GM21717 (cell line): Measurements from ENCODE around the gene TRAPPC10.

Experiments
- ATAC-seq: cut with Tn5 transposase; IDR thresholded peaks from one replicate; pipeline ENCODE4 v1.9.1; 2021; ENCODE audit warnings: mild to moderate bottlenecking, moderate library complexity; ENCODE audit not compliant: unreplicated experiment

Gene TRAPPC10

DNA sequence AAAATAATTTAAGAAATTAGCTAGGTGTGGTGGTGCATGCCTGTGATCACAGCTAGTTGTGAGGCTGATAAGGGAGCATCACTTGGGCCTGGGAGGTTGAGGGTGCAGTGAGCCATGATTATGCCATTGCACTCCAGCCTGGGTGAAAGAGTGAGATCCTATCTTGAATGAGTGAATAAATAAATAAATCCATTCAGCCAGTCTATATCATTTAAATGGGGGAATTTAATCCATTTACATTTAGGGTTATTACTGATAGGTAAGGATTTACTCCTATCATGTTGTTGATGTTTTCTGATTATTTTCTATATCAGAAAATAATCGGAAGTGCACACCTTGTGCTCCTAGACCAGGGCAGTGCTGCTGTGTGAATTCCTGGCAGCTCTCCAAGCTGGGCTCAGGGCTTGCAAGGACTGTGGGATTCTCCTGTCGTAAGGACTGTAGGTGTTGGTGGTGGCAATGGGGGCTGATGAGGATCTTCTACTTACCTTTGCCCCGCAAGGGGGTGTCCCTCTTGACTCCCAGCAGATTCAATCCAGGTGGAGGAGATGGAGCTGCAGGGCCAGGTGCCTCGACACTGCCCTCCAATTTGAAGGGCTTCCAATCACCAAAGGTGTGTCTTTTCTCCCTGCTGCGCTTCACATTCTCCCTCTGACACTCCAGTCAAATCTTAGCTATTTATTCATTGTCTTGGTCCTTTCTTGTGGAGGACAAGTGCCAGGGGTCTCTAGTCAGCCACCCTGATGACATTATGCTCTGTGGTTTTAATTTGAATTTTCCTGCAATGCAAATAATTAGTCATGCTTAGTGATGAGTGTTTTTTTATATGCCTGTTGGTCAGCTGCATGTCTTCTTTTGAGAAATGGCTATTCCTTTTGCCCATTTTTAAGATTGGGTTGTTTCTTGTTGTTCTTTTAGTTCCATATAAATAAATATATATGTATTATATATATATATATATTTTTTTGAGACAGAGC lies 14.1 kb upstream of the TRAPPC10 start:
- no peak for ATAC-seq

DNA sequence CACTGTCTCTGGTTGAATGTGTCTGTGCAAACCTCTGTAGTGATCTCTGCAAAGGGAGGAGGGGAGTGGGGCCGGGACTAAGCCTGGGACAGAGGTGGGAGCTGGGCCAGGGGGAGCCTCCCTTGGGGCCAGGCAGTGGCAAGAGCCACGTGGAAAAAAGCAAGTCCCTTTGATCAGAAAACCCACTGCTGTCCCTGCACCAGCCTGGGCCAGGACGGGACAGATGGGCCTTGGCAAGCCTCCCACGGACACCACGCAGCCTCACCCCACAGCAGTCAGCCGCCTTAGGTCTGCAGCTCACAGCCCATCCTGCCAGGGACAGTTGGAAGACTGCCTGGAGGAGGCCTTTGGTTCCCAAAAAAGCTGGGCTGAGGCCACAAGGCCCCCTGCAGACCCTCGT lies 11.7 kb upstream of the TRAPPC10 start:
- no peak for ATAC-seq

DNA sequence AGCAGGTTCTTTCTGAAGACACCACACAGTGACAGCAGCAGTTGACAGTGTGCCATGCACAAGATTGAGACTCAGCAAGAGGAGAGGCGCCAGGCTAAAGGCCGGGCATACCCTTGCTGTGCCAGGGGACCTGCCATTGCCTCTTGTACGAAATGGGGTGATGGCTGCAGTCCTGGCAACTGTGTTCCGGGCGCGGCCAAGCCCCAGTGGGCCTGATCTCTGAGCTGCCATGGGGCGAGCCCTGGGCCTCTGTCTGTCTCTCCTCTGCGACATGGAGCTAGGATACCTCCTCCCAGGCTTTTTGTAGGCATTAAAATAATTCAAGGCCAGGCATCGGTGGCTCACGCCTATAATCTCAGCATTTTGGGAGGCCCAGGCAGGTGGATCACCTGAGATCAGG lies 9.6 kb upstream of the TRAPPC10 start:
- no peak for ATAC-seq

DNA sequence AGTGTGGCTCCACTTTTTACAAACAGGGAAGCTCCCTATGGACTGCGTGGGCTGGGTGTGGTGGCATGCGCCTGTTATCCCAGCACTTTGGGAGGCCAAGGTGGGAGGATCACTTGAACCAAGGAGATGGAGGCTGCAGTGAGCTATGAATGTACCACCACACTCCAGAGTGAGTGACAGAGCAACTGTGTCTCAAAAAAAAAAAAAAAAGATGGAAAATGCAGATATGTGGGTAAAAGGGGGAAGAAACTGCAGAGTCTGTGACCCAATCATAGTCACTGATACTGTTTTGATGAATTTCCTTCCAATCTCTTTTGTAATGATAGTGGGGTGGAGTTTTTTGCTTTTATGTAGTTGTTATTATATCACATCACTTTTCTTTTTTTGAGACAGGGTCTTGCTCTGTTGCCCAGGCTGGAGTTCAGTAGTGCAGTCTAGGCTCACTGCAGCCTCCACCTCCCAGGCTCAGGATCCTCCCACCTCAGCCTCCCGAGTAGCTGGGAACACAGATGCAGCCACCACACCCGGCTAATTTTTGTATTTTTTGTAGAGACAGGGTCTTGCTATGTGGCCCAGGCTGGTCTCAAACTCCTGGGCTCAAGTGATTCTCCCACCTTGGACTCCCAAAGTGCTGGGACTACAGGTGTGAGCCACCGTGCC lies 8.7 kb upstream of the TRAPPC10 start:
- ATAC-seq, result no peak

DNA sequence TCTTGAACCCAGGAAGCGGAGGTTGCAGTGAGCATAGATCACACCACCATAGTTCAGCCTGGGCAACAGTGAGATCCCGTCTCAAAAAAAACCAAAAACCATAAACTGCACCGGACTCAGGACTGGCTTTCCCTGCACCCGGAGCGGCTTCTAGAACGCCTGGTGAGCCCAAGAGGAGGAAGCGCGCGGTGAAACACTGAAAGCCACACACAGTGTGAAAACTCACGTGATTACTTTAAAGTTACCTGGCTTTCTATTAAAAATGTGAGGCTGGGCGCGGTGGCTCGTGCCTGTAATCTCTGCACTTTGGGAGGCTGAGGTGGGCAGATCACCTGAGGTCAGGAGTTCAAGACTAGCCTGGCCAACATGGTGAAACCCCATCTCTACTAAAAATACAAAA lies 7.0 kb upstream of the TRAPPC10 start:
- ATAC-seq, result no peak

DNA sequence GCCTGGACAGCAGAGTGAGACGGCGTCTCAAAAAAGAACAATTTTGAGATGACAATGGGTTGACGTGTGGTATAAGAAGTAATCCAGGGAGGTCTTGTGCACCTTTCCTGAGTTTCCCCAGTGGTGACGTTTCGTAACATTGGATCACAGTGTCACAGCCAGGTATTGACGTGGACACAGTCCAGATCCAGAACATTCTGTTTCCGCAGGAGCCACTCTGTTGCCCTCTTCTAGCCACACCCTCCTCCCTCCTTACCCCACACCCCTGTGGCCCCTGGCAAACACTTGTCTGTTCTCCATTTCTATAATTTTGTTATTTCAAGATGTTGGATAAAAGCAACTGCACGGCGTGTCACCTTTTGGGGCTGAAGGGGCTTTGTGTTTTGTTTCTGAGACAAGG lies 6.5 kb upstream of the TRAPPC10 start:
- no peak for ATAC-seq

DNA sequence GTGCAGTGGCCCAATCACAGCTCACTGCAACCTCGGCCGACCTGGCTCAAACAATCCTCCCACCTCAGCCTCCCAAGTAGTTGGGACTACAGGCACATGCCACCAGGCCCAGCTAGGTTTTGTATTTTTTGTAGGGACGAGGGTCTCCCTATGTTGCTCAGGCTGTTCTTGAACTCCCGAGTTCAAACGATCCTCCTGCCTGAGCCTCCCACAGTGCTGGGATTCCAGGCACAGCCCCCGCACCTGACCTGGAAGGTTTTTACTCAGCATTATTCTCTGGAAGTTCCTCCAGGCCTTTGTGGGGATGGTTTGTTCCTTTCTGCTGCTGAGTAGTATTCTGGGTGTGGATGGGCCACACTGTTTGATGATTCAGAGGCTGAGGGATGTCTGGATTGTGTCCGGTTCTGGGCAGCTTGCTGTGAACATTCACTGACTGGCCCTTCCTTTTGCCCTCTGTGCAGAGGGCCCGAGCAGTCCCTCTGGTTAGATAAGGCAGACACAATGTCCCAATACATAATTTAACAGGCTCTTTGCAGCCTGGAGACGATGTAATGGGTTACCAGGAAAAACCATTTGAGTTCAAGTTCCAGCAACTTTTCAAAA lies 6.0 kb upstream of the TRAPPC10 start:
- ATAC-seq, result no peak

DNA sequence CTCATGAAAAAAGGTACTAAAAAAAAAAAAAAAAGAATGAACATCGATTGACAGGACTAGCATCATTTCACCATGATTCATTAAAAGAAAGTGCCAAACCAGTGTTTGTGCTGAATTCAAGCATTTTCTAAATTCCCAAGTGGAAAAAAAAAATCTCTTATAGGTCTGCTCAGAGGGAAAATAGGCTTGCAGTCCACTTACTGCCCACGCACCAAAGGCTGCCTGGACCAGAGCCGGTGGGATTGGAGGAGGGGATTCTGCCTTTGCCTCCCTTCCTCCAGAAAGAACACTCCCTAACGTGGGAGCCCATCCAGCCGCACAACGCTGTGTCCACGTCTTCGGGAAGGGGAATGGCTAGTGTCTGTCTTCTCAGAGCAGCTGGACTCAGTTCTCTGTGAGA lies 5.5 kb upstream of the TRAPPC10 start:
- ATAC-seq, result no peak

DNA sequence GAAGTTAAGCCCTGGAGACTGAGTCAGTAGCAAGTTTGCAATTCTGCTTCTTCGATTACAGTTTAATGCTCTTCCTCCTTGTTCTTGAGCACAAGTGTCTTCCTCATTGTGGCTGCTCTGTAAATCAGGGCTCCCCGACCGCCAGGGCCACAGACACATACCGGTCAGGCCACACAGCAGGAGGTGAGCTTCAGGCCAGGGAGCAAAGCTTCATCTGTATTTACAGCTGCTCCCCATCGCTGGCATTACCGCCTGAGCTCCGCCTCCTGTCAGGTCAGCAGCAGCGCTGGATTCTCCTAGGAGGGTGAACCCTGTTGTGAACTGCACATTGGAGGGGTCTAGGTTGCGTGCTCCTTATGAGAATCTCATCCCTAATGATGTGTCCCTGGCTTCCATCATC lies 1.7 kb upstream of the TRAPPC10 start:
- ATAC-seq, result no peak

DNA sequence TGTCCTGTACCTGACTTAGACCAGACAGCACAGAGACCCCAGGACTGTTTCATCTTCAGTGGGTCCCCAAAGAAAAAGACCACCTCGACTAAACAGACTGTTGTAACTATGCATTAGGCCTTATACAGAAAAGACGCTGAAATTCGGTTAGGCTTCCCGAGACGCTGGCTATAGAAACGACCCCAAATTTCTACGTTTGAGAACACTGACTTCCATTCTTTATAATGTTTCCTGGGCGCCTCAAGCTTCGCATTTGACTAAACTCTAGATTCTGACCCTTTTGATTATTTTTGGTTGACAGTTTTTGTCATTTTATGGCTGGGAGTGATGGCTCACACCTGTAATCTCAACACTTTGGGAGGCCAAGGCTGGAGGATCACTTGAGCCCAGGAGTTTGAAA lies 986 bp upstream of the TRAPPC10 start:
- no peak for ATAC-seq

DNA sequence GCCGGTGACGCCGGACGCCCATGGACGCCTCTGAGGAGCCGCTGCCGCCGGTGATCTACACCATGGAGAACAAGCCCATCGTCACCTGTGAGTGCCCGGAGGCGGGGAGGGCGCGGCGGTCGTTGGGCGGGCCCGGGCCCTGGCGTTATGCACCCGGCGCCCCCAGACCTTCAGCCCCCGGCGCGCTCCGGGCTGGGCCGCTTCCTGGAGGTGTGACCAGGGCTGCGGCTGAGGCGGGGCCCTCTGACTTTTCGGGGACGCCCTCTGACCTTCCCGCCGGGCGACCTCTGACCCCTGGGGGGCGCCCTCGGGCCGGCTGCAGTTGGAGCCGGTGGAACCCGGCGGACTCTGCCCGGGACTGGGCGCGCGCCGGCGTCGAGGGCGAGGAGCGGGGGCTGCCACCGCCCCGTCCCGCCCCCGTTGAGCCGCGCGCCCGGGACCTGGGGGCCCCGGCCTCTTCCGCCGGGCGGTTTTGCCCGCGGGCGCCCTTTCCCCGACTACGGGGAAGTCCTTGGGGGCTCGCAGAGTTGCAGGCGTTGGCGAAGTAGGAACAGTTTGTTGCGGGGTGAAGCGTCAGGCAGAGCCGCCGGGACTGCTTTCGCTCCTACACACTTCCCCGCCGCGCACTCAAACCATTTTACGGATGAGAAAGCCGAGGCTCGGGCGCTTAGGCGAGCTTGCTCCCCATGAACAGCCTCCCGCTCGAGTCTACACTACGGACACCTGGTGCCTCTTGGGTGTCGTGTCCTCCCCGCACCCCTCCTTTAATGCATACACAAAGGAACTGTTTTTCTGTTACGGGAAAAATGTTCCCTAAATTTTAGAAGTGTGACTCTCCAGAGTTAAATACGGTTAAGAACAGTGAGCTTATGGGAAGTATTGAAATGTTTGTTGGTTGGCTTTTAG lies 618 bp downstream of the TRAPPC10 start:
- ATAC-seq, result peak; percentile 52

DNA sequence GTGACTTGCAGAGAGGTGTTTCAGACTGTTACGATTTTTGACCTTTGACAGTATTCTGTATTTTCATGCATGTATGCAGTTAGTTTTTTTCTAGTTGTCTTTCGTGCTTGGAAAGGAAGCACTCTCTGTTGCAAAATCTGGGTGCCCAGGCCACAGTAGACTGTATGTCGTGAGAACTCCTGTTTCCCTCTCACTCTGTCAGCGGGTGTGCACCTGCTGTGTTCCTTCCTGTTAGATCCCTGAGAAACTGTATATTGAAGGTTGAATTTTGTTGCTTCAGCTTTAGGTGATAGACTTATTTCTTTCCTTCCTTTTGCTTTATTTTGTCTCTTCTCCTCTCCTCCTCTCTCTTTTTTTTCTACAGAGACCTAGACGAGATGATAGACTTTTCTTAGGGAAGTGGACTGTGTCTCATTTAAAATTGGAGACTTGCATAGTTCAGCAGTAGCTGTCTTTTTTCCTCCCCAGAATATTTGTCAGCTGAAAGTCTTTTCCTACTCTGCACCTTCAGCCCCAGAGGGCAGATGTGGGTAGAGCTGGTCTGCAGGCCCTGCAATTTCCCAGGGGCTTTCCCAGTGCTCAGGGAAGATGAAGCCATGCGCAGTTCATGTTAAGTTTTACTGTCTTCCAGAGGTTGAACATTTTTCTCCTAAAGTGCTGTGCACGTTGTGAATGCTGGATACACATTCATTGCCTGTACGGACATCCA lies 1.4 kb downstream of the TRAPPC10 start:
- no peak for ATAC-seq

DNA sequence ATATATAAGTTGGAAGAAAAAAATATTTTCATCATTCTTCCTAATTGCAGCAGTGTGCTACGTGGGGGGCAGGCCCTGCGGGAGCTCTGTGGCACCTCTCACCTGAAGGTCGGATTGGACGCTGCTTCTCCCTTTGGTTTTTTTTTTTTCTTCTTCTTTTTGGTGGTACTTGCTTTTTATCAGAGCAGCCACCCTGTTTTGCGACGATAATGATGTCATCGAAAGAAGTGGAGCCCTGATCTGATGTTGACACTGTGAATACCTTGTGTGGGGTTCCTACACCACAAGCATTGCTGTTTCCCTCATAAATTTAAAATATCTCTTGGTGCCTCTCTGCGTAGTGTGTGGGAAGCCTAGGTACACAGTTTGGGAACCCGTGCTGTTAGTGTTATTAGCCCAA lies 5.5 kb downstream of the TRAPPC10 start:
- ATAC-seq, result no peak

DNA sequence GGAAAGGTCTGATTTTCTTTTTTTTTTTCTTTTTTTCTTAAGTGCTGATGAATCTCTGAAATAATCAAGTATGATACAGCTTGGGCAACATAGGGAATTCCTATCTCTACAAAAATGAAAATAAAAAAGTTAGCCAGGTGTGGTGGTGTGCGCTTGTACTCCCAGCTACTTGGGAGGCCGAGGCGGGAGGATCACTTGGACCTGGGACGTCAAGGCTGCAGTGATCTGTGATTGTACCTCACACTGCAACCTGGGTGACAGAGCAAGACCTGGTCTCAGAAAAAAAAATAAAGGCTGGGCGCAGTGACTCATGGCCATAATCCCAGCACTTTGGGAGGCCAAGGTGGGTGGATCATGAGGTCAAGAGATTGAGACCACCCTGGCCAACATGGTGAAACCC lies 6.0 kb downstream of the TRAPPC10 start:
- no peak for ATAC-seq

DNA sequence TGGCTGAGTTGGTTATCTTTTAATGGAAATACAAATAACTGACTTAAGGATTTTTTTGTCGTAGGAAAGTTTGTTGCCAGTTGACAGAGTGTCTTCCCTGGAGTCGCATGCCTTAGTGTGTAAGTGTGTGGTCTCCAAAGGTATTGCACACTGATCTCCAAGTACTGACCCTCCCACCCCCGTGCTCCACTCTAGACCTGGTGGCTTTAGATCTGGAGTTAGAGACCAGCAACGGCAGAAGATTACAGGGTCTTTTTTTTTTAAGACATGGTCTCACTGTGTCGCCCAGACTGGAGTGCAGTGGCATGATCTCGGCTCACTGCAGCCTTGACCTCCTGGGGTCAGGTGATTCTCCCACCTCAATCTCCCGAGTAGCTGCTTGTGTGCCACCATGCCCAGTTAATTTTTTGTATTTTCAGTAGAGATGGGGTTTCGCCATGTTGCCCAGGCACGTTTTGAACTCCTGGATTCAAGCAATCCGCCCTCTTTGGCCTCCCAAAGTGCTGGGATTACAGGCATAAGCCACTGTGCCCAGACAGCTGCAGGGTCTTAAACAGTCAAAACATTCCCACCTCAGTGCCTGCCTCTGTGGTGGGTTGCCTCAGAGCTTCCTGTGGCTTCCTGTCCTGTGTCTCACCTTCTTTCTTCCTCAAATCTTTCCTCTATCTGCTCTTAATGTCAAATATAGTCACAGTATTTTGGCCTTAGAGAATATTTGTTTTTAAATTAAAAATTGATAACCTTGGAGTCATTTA lies 6.9 kb downstream of the TRAPPC10 start:
- ATAC-seq, result no peak

DNA sequence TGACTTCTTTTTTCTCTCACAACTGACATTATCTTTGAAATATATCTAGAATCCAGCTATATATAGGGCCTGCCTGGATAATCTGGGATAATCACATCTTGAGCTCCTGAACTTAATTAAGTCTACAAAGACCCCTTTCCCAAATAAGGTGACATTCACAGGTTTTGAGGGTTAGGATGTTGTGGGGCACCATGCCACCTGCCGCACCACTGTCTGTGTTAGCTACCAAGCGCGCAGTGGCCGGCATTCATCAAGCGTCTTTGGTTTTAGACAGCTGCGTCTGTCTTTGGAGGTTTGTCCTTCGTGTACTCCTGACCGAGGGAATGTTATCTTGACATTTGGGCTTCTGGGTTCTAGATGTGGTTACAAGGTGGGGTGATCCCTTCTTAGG lies 7.5 kb downstream of the TRAPPC10 start:
- ATAC-seq, result no peak

DNA sequence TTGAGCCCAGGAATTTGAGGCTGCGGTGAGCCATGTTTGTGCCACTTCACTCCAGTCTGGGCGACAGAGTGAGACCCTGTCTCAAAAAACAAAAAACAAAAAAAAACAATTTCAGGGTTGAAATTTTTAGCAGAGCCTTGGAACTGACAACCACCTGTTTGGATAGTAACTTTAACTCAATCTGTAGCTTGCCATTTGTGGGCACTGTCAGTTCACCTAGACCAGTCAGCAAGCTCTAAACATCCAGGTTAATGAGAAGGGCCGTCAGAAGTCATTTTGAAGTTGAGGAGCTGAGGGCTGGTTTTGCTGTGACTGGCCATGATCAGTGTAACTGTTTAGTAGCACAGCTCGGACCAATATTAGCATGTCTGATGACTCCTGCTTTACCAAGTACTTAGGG lies 8.4 kb downstream of the TRAPPC10 start:
- ATAC-seq, result no peak

DNA sequence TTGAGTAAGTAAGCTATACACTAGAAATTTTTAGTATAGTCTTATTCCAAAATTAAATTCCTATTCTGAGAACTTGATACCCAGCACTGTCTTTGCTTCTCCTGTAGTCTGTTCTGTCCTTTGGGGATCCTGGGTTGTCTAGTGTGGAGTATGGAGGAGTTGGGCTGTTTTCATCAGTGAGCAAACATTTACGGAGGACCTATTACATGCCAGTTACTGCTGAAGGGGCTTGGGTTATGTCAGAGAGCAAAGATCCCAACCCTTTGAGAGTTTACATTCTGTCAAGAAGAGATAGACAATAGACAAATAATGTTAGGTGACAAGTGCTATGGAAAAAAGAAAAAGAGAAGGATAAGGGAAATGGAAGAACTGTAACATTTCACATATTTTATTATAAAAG lies 9.0 kb downstream of the TRAPPC10 start:
- no peak for ATAC-seq

DNA sequence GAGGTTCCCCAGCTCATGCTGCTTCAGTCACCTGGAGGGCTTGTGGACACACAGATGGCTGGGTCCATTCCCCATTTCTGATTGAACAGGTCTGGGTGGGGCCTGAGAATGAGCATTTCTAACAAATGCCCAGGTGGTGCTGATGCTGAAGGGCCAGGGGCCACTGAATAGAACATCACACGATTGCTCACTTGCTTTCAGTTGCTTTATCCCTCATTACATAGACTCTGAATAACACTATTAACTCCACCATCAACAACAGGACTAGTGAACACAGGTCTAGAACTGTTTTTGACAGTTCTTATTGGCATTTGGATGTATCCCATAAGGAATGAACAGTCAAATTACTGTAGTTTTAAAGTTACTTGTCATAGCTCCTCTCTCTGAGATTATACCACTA lies 12.1 kb downstream of the TRAPPC10 start:
- no peak for ATAC-seq
